H1 (cell line): ENCODE data around the gene CRLF3. TPM values are rescaled to one million over a fixed set of nuclear protein-coding genes. Genes with fewer than 3 reads are reported as not detected.

ENCODE experiments used
- CTBP2 ChIP-seq: IDR thresholded peaks from 2 replicates; pipeline ENCODE4 v1.7.0; 2011; ENCODE audit warnings: borderline replicate concordance, mild to moderate bottlenecking, moderate library complexity, mixed read lengths, low read length; ENCODE audit not compliant: insufficient read depth, insufficient read length
- HDAC6 ChIP-seq: IDR thresholded peaks from one replicate; pipeline ENCODE4 v1.7.1; 2012; ENCODE audit warnings: low read depth, mild to moderate bottlenecking, inconsistent platforms, low read length, moderate library complexity
- TAF1 ChIP-seq: IDR thresholded peaks from 2 replicates; pipeline ENCODE4 v1.6.1; 2011; ENCODE audit warnings: mild to moderate bottlenecking, low read depth, low read length
- TCF12 ChIP-seq: IDR thresholded peaks from 2 replicates; pipeline ENCODE4 v1.6.1; 2011; ENCODE audit warnings: low read depth, mild to moderate bottlenecking, low read length
- polyA plus RNA-seq, 7 experiments: library from polyadenylated mRNA; depleted of rRNA in 3 of 7; stranded (reverse) in 5 of 7; unstranded in 2 of 7; fragments of >200 nt in 5 of 7; fragments of 200-250 nt in 2 of 7; gene quantifications; 1 replicate in 5 of 7; 2 replicates in 1 of 7; 4 replicates in 1 of 7; pipeline versions ENCODE4 v1.2.1 to v1.2.3, GENCODE V29; 2011 to 2013; ENCODE audit warnings: missing spikeins in 2 of 7, mixed read lengths in 2 of 7
- total RNA-seq: library from RNA; stranded (reverse); fragmentation: NEBNext Ultra II Directional; extraction: Animal tissue kit (Norgen Biotek cat#: 25700); gene quantifications from 2 replicates; pipeline ENCODE4 v1.2.1, GENCODE V29; 2021

CRLF3 gene
- total and polyA plus RNA-seq, 2 of the 8 experiments (the other 6 are each of a cell fraction or from before 2014, with no cell fraction given) = 12.7 to 22.7 TPM

- TF ChIP-seq TCF12 = no peak
- TF ChIP-seq CTBP2 = no peak
- no peak for TF ChIP-seq HDAC6
- TF ChIP-seq TAF1 = no peak
- TF ChIP-seq, all 59 proteins: peak for 0
Measured at GRCh38 chr17:30848021-30848420, 23.5 kb upstream of the CRLF3 start (continued).
